Coronary artery (tissue), 2 donors: ENCODE measurements around the gene SAMSN1.
"Not testable (repeated sequence)": the region's sequence is repeated elsewhere in the genome, so short reads cannot be mapped to it uniquely, and the experiment has no call there.

ENCODE experiments used
- DNase-seq: peaks from one replicate; pipeline ENCODE4 v3.0.0-alpha.2; 2017; ENCODE audit warnings: low spot score
- H3K27ac ChIP-seq, 2 donors: fragments of 200-600 bp; sonication (generic); one replicate each; pipeline ENCODE4 v1.5.1; 2016 to 2019
- H3K4me3 ChIP-seq: fragments of 200-600 bp; sonication (generic); 2 replicates; pipeline ENCODE4 v1.5.1; 2016; ENCODE audit warnings: mild to moderate bottlenecking, moderate library complexity
- TF ChIP-seq, protein P1 (sequence below): fragments of 200-600 bp; sonication (generic); IDR thresholded peaks from one replicate; pipeline ENCODE4 v1.5.1; 2019; ENCODE audit warnings: antibody characterized with exemption

SAMSN1 gene

DNA sequence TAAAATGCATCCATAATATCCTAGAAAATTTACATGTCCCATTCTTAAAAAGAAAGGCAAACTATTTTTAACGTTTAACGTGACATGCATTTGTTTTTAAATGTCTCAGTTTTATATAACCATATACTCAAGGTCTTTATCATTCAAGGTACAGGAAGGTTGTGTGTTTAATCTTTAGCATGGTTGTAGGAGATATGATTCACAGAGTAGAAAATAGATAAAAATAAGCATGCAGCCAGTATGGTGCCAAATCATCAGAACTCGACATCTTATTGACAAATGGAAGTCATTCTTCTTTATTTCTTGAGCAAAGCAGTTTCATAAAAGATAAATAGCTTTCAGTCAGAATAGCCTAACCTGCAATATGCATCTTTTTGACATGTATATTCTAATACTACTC lies 51.0 kb downstream of the SAMSN1 start:
- DNase-seq: no peak
- H3K27ac ChIP-seq: no peak overlapping the region
- TF ChIP-seq, protein P1, sequence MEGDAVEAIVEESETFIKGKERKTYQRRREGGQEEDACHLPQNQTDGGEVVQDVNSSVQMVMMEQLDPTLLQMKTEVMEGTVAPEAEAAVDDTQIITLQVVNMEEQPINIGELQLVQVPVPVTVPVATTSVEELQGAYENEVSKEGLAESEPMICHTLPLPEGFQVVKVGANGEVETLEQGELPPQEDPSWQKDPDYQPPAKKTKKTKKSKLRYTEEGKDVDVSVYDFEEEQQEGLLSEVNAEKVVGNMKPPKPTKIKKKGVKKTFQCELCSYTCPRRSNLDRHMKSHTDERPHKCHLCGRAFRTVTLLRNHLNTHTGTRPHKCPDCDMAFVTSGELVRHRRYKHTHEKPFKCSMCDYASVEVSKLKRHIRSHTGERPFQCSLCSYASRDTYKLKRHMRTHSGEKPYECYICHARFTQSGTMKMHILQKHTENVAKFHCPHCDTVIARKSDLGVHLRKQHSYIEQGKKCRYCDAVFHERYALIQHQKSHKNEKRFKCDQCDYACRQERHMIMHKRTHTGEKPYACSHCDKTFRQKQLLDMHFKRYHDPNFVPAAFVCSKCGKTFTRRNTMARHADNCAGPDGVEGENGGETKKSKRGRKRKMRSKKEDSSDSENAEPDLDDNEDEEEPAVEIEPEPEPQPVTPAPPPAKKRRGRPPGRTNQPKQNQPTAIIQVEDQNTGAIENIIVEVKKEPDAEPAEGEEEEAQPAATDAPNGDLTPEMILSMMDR: no peak
- H3K4me3 ChIP-seq: no peak overlapping the region

DNA sequence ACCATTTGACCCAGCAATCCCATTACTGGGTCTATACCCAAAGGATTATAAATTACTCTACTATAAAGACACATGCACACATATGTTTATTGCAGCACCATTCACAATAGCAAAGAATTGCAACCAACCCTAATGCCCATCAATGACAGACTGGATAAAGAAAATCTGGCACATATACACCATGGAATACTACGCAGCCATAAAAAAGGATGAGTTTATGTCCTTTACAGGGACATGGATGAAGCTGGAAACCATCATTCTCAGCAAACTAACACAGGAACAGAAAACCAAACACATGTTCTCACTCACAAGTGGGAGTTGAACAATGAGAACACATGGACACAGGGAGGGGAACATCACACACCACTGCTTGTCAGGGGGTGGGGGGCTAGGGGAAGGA lies 51.9 kb downstream of the SAMSN1 start:
- H3K27ac ChIP-seq, DNase-seq, H3K4me3 ChIP-seq: not testable (repeated sequence)

DNA sequence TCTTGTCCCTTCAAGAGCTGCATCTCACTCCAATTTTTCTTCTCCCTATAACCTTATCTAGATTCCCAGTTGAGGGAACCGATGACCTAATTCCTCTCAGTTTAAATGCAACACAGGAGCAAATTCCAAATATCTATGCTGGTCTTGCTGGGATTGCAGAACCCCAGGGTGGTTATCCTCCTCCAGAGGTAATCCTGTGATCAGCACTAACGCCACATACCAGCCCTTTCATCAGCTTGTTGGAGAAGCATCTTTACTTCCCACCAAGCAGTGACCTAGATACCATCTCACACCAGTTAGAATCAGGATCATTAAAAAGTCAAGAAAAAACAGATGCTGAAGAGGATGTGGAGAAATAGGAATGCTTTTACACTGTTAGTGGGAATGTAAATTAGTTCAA lies 52.4 kb downstream of the SAMSN1 start:
- no peak overlapping the region for H3K27ac ChIP-seq
- TF ChIP-seq, protein P1: no peak
- no peak overlapping the region for H3K4me3 ChIP-seq
- no peak for DNase-seq

DNA sequence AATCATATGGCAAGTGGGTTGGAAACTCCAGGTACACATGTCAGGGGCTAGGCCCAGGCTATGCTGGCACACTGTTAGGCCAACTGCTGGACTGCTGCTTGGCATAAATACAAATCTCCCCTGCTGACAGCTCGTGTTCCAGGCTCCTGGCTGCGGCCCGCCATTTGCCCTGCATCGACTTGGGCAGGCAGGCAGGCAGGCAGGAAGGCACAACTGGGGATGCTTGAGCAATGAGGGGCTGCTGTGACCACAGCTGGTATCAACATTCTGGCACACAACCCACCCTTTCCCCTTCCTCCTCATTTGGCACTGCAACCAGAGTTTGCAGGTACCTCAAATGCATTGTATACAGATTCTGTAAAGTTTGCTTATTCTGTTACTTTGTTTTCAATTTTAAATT lies 53.2 kb downstream of the SAMSN1 start:
- no peak overlapping the region for H3K27ac ChIP-seq
- TF ChIP-seq, protein P1: no peak
- DNase-seq: no peak
- H3K4me3 ChIP-seq: no peak overlapping the region

DNA sequence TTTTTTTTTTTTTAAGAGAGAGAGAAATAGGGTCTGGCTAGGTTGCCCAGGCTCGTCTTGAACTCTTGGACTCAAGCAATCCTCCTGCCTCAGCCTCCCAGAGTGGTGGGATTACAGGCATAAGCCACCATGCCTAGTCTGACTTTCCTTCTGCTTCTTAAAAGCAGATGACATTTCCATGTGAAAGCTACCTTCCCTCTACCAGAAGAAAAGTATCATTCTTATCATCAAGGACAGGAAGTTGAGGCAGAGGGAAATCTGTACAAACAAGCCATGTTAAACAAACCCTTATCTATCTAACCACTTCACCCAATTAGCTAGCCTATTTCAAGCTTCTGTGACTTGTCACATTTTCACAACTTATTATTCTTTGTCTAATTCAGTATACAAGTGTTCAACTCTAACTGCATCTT lies 54.8 kb downstream of the SAMSN1 start:
- DNase-seq: no peak
- no peak overlapping the region for H3K27ac ChIP-seq
- TF ChIP-seq, protein P1: no peak
- H3K4me3 ChIP-seq: no peak overlapping the region

DNA sequence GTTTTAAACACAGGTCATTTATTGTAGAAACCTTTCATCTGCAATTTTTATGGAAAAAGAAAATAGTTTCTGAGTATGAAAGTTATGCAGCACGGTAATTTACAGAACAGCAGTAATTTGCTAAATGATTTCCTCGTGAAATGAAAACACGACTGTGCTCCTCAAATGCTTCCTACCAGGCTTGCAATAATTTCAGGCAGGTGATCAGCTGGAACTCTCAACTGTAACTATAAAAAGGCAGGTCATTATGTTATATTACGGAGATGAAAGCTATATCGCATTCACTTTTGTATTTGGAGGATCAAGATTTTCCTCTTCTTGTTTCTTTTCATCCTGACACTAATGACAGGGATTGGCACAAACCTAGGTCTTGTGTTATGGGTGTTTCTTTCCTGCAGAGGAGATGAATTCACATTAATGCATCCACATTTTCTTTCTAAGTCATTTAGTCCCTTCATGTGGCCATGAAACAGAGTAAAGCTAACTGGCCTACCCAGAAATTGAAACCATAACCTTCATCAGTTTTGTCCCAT lies 57.4 kb downstream of the SAMSN1 start:
- DNase-seq: no peak
- Histone ChIP-seq H3K4me3 (no peak overlapping the region), H3K27ac (no peak overlapping the region)
- TF ChIP-seq, protein P1: no peak

DNA sequence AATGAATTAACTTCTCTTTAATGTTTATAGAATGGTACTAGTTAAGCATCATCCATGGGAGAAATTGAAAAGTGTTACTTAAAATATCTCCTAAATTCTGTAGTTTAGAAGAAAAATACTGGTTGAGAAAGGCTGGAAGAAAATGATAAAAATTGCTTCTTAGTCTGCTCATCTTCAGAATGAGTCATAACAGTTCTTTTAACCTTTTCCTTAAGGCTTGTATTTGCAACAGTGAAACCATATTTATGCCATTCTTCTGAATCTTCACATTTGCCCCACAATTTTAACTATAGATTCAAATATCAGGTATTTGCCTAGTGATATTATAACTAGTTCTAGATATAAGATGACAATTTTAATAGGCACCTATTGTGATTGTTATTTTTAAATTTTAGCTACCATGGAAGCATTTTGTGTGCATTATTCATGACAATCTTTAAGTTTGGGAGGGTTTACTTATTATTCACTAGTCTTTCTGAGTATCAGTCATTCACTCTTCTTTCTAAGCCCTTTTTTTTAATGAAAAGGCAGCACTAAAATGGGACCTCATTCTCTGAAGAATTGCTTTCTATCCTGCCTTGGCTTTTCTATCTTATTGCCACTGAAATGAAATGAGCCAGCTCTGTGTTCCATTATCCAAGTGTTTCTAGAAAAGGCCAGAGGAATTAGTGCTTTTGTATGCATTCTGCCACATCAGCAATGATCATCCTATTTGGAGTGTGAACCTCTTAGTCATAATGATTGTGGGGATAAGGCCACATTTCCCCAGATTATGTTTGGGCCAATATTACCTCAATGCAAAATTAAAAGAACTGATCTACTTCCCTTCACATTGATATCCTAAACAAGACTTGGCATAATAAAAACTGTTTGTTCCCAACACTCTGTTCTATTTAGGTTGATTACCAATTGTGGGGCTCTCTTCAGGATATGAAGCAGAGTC lies 58.4 kb downstream of the SAMSN1 start:
- H3K27ac ChIP-seq: no peak overlapping the region
- DNase-seq: no peak
- TF ChIP-seq, protein P1: no peak
- H3K4me3 ChIP-seq: no peak overlapping the region
